Activated effector memory CD4-positive, alpha-beta T cell treated with Interleukin-2 at 50 U/mL for 16 hours (primary cell): ENCODE measurements around the gene TAS1R1.
"Not testable (repeated sequence)": the region's sequence is repeated elsewhere in the genome, so short reads cannot be mapped to it uniquely, and the experiment has no call there.

Source experiments
- DNase-seq: peaks from one replicate; pipeline ENCODE4 v3.0.0-alpha.2; 2020

The TAS1R1 gene

GRCh38 chr1:6592441-6592840 is 37.3 kb downstream of the TAS1R1 start:
- DNase-seq, result no peak

DNA sequence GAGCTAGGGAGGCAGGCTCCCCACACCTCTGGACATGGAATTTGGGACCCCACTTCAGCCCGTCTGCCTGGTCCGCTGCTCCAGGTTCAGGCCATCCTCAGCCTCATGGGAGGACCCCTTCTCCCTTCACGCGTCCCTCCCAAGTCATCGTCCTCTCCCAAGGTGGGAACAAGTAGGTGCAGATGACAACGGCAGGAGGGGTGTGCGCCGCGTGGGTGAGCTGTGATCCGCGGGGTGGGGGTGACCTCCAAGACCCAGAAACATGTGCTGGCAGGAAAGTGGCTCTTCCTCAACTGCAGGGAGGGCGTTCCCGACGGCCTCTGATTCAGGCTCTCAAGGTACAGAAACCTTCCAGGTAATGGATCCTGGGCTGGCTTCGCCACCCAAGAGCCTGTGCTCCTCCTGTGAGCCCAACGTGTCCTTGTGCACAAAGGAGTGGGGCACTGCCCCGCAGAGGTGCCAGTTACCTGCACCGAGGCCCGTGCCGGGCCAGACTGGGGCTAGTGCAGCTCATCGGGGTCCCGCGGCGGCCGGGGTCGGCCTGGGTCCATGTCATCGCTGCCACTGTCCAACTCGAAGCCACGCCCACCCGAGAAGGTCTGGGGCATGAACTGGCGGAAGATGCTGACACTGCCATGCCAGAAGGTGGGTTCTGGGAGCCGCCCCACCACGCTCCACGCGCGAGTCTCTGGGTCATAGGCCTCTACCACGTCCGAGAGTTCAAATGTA is 37.9 kb downstream of the TAS1R1 start:
- DNase-seq, result no peak

- no peak for DNase-seq
Measured at GRCh38 chr1:6593810-6594209, 38.7 kb downstream of the TAS1R1 start.

DNA sequence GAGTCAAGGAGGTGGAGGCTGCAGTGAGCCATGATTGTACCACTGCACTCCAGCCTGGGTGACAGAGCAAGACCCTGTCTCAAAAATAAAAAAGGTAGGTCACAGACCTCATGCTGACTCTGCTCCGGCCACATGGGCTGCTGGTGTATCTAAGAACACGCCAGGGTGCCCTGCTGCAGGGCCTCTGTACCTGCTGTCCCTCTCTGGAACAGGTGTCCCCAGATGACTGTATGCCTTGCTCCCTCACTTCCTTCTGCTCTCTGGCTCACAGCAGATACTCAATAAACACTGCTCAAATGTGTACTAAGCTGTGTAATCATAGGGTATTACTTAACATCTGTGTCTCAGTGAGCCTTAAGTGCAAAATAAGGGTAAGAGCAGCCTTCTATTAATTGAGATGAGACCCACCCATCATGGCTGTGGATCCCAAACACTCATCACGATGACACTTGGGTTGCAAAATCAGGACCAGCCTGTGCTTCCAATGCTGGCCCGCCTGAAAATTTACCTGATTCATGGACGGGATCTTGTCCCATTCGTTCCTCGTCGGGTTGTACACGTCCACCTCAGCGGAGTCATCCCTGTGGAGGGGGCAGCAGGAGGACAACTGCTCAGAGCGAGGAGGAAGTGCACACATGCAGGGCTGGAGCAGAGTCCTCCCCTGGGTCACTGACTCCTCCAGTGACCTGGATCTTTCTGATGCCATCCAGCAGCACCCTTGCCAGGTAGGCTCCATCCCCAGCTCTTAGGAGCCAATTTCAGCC is 40.1 kb downstream of the TAS1R1 start:
- DNase-seq, result no peak

DNA sequence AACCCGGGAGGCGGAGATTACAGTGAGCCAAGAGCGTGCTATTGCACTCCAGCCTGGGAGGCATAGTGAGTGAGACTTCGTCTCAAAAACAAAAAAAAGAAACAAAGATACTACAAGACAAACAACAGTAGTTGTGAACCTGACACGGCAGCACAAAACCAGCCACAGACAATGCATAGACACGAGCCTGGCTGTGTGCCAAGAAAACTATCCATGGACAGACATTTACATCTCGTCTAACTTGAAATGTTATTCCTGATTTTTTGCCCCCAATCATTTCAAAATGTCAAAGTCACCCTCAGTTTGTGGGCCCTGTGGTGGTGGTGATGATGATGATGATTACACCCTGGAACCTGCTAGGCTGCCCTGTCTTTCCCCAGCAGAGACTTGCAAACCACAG is 41.2 kb downstream of the TAS1R1 start:
- DNase-seq, result no peak

GRCh38 chr1:6596886-6597776 is 42.0 kb downstream of the TAS1R1 start:
- DNase-seq, result no peak

DNA sequence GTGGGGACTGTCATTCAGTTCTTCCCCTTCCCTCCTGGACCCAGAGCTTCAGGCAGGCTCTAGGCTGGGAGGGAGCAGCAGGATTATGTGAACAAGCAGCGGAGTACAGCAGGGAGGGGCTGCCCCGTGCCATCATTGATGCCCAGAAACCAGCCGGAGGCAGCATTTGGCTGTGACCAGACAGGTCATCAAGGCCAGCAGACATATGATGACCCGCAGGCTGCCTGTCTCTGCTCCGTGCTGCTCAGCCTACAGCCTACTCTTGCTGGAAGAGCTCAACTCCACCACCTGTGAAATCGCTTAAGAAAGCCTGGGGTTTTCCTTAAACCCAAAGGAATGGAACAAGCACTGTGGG is 42.6 kb downstream of the TAS1R1 start:
- no peak for DNase-seq

- peak; percentile 36 for DNase-seq
Measured at GRCh38 chr1:6599141-6599975, 44.3 kb downstream of the TAS1R1 start.

GRCh38 chr1:6599991-6600390 is 44.9 kb downstream of the TAS1R1 start:
- DNase-seq, result not testable (repeated sequence)

DNA sequence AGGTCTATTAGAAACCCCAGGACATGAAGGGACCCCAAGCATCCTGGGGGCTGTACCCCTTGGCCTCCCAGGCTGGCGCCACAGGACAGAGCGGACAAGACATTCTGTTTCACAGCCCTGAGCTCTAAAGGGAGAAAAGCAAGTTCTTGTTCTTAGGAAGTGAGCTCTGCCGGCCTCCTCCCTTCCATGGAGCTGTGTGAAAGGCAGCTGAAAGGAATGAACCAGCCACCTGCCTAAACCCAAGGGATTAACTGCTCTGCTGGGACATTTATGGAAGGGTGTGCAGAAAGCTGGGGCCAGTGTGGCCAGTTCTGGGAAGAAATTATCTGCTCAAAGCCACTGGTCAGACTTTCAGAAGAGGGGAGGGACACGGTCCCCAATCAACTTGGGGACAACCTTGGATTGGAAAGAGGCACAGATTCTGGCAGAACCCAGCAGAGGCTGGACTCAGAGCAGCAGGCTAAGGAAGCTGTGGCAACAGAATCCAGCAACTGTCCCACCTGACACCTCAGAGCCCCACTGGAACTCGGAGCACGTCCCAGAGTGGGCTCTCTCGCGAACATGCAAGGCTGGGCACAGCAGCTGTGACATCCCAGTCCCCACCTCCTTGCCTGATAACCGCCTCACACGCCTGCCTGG is 45.4 kb downstream of the TAS1R1 start:
- DNase-seq, result no peak

DNA sequence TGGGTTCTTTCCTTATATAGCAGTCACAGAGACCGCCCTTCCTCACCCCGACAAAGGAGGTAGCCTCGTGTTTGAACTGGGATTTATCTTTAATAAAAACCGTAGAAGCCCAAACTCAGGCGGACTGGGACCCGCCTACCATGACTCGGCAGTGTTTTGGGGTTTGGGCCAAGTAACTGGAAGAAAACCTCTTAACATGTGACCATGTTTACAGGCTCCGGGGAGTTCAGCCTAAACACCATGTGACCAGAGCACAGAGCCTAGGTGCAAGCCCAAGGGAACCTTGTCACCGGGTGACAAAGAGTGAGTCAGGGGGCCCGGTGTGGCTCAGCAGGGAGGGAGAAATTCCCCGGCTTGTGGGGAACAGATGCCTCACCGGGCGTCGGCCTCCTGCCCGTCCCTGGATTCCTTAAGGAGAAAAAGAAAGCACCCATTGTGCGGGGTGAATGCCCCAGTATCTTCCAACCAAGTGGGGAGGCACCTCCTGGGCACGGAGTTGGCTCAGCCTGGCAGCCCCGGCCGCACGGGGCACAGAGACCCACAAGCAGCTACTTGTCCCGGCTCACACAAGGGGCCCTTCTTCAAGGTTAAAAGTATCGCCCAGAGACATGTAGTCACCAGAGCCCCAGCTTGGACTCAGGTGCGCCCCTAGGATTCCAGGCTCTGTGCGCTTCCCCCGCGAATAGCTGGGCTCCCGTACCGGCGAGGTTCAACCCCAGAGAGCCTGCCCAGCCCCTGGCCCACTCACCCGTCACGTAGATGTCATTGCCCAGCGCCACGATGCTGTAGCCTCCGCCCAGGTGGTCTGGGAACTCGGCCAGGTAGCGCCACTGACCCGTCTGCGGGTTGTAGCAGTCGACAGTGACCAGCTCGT is 46.2 kb downstream of the TAS1R1 start:
- DNase-seq, result peak; percentile 71

DNA sequence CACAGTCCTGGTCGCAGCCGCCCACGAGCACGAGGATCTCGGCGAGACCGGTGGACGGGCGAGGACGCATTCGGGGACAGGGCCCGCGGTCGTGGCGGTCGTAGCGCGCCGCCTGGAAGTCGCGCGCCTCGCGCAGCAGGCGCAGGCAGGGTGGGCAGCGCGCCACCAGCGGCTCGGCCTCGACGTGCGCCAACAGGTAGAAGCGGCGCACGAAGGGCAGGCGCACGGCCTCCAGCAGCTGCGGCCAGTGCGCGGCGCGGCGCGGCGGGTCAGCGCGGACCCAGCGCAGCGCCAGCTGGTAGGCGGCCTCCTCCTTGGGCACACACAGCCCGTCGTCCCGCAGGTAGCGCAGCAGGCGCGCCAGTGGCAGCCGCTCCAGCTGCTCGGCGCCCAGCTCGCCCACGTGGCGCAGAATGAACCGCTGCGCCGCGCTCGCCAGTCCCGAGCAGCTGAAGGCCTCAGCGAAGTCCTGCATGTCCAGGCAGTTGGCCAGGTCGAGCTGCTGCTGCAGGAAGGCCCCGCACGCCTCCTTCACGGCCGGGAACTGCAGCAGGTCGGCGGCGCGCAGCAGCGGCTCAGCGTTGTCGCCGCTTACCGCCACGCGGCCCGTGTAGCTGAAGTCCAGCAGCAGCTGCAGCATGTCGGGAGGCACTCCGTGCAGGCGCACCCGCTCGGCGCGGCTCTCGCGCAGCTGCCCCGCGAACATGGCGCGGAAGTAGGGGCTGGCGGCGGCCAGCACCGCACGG is 47.0 kb downstream of the TAS1R1 start:
- DNase-seq, result no peak

DNA sequence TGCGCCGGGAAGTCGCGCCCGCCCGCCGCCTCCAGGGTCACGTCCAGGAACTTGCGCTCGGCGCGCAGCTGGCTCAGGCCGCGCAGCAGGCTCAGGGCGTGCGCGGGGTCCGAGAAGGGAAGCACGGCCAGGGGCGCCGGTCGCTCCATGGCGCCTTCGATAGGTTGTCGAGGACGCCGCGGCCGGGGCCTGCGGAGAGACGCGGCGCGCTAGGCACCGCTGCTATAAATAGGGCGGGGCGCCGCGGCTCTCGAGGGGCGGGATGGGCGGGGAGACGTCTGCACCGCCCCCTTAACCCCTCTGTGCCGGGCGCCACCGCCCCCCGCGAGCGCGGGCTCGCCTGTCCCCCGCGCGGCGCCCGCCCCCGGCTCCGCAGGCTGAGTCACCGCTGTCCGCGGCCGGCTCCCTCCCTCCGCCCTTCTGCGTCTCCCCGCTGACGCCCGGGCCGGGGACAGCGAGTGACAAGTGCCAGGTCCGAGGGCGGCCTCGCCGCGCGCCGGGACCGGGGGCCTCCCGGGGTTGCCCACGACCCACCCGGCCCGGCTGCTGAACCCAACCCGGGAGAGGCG is 47.6 kb downstream of the TAS1R1 start, which contains the start of gene KLHL21:
Gene KLHL21 (minus strand): TSS at position 201 of the 569 bp plus-strand sequence. CDS start 52 bp downstream, at position 149.
- DNase-seq, result peak; percentile 82

- DNase-seq, result peak; percentile 57
Measured at GRCh38 chr1:6603238-6603914, 48.3 kb downstream of the TAS1R1 start.

GRCh38 chr1:6603915-6604558 is 48.9 kb downstream of the TAS1R1 start:
- DNase-seq, result no peak

- no peak for DNase-seq
Measured at GRCh38 chr1:6612641-6613360, 57.7 kb downstream of the TAS1R1 start.

DNA sequence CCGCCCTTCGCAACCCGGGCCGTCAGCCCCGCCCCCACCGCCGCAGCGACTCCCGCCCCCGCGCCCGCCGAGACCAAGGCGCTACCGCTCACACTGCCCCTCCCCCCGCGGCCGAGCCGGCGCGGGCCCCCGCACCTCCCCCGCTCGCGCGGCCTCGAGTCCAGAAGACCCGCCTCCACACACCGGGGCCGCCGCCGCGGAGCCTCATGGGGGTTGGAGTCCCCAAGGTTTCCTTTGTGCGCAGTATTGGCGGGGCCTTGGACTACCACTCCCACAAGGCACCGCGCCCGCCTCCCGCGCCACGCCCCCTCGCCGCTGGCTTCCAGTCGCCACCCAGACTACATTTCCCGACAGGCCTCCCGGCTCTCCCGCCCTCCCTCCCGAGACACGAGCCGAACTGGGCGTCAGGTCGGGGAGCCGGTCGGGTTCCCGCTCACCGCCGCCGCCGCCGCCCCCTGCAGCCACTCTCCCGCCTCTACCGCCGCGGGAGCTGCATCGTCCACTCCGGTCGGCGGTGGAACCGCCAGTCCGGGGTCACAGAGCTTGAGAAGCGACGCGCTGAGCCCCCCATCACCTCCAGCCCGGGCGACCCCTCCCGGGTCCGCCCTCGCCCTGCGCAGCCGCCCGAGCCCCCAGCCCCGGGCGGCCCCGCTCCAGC is 58.4 kb downstream of the TAS1R1 start, which contains the start of gene PHF13:
Gene PHF13 (plus strand): TSS at position 371 of the 658 bp plus-strand sequence. CDS start 336 bp downstream, outside the sequence.
- DNase-seq, result peak; percentile 99
